Stimulated activated naive CD8-positive, alpha-beta T cell treated with anti-CD3 and anti-CD28 coated beads, Interleukin-15, Interleukin-2, amounts not matched to agents 100 ng/mL and 50 ng/mL, for 24 hours (primary cell): ENCODE results near the gene SASH3.
"Not testable (repeated sequence)": the region's sequence is repeated elsewhere in the genome, so short reads cannot be mapped to it uniquely, and the experiment has no call there.

ENCODE experiments used
- H3K27ac Mint-ChIP-seq: one replicate; pipeline ENCODE4 v1.8.0; 2021; ENCODE audit warnings: mild to moderate bottlenecking, mixed read lengths
- H3K27me3 Mint-ChIP-seq: one replicate; pipeline ENCODE4 v1.8.0; 2021; ENCODE audit warnings: mixed read lengths
- H3K36me3 Mint-ChIP-seq: one replicate; pipeline ENCODE4 v1.8.0; 2021; ENCODE audit warnings: low read depth, mixed read lengths
- H3K4me1 Mint-ChIP-seq: one replicate; pipeline ENCODE4 v1.8.0; 2021; ENCODE audit warnings: low read depth, mixed read lengths
- H3K4me3 Mint-ChIP-seq: one replicate; pipeline ENCODE4 v1.8.0; 2021; ENCODE audit warnings: mild to moderate bottlenecking, mixed read lengths
- H3K9me3 Mint-ChIP-seq: one replicate; pipeline ENCODE4 v1.8.0; 2021; ENCODE audit warnings: mixed read lengths

Gene SASH3

GRCh38 chrX:129779747-129780146 is at the start of gene SASH3:
Gene SASH3, plus strand, starts transcription at chrX:129779949. Its CDS starts 149 bp downstream, at chrX:129780098.
- peaks cover 35% of the 10 kb centered on the region for H3K36me3 Mint-ChIP-seq
- no peaks in the 10 kb centered on the region for H3K9me3 Mint-ChIP-seq
- H3K4me1 Mint-ChIP-seq = peaks cover 63% of the 10 kb centered on the region
- no peaks in the 10 kb centered on the region for H3K27me3 Mint-ChIP-seq
- peak within 1 kb of the TSS; percentile 97 for H3K27ac Mint-ChIP-seq
- H3K4me3 Mint-ChIP-seq = peak within 1 kb of the TSS; percentile 94

- H3K4me3 Mint-ChIP-seq = no peak overlapping the region
- no peaks in the 10 kb centered on the region for H3K27me3 Mint-ChIP-seq
- peaks cover 3% of the 10 kb centered on the region for H3K36me3 Mint-ChIP-seq
- peaks cover 19% of the 10 kb centered on the region for H3K4me1 Mint-ChIP-seq
- no peak overlapping the region for H3K27ac Mint-ChIP-seq
- no peaks in the 10 kb centered on the region for H3K9me3 Mint-ChIP-seq
Observed at GRCh38 chrX:129731228-129731627, 48.5 kb upstream of the SASH3 start.

- H3K9me3 Mint-ChIP-seq = no peaks in the 10 kb centered on the region
- H3K4me1 Mint-ChIP-seq = peaks cover 29% of the 10 kb centered on the region
- no peaks in the 10 kb centered on the region for H3K27me3 Mint-ChIP-seq
- peaks cover 3% of the 10 kb centered on the region for H3K36me3 Mint-ChIP-seq
- no peak overlapping the region for H3K4me3 Mint-ChIP-seq
- no peak overlapping the region for H3K27ac Mint-ChIP-seq
Observed at GRCh38 chrX:129732857-129733256, 46.9 kb upstream of the SASH3 start.

- Mint-ChIP-seq H3K27ac (no peak overlapping the region), H3K27me3 (no peaks in the 10 kb centered on the region), H3K4me3 (no peak overlapping the region), H3K4me1 (peaks cover 33% of the 10 kb centered on the region), H3K36me3 (peaks cover 3% of the 10 kb centered on the region), H3K9me3 (no peaks in the 10 kb centered on the region)
Observed at GRCh38 chrX:129733335-129733734, 46.4 kb upstream of the SASH3 start.

- H3K27ac Mint-ChIP-seq = no peak overlapping the region
- no peaks in the 10 kb centered on the region for H3K9me3 Mint-ChIP-seq
- H3K4me3 Mint-ChIP-seq = no peak overlapping the region
- H3K4me1 Mint-ChIP-seq = peaks cover 24% of the 10 kb centered on the region
- H3K27me3 Mint-ChIP-seq = no peaks in the 10 kb centered on the region
- H3K36me3 Mint-ChIP-seq = no peaks in the 10 kb centered on the region
Observed at GRCh38 chrX:129736491-129736890, 43.3 kb upstream of the SASH3 start.

GRCh38 chrX:129737916-129738315 is 41.8 kb upstream of the SASH3 start:
- Mint-ChIP-seq H3K36me3 (no peaks in the 10 kb centered on the region), H3K27me3 (no peaks in the 10 kb centered on the region), H3K27ac (no peak overlapping the region), H3K4me3 (no peak overlapping the region), H3K4me1 (peaks cover 30% of the 10 kb centered on the region), H3K9me3 (no peaks in the 10 kb centered on the region)

- peaks cover 38% of the 10 kb centered on the region for H3K4me1 Mint-ChIP-seq
Observed at GRCh38 chrX:129738466-129739308, 41.1 kb upstream of the SASH3 start, which contains the start of gene XPNPEP2. Gene XPNPEP2, plus strand, starts transcription at chrX:129738979. Its CDS starts 235 bp downstream, at chrX:129739214.

GRCh38 chrX:129739578-129739977 is 40.2 kb upstream of the SASH3 start:
- Mint-ChIP-seq H3K4me3 (no peak overlapping the region), H3K27ac (no peak overlapping the region), H3K27me3 (no peaks in the 10 kb centered on the region), H3K9me3 (no peaks in the 10 kb centered on the region), H3K4me1 (peaks cover 47% of the 10 kb centered on the region), H3K36me3 (no peaks in the 10 kb centered on the region)

More at GRCh38 chrX:129738466-129739308, 41.1 kb upstream of the SASH3 start, which contains the start of gene XPNPEP2:
- Mint-ChIP-seq H3K36me3 (no peaks in the 10 kb centered on the region), H3K27me3 (no peaks in the 10 kb centered on the region), H3K4me3 (no peak within 1 kb of the TSS), H3K9me3 (no peaks in the 10 kb centered on the region), H3K27ac (no peak within 1 kb of the TSS)

GRCh38 chrX:129741880-129742758 is 37.6 kb upstream of the SASH3 start:
- H3K4me1 Mint-ChIP-seq = peaks cover 49% of the 10 kb centered on the region
- H3K9me3 Mint-ChIP-seq = no peaks in the 10 kb centered on the region
- no peak overlapping the region for H3K4me3 Mint-ChIP-seq
- H3K27ac Mint-ChIP-seq = peak overlapping the region; percentile 52
- no peaks in the 10 kb centered on the region for H3K36me3 Mint-ChIP-seq
- no peaks in the 10 kb centered on the region for H3K27me3 Mint-ChIP-seq

GRCh38 chrX:129742759-129743152 is 37.0 kb upstream of the SASH3 start:
- H3K27ac Mint-ChIP-seq, H3K27me3 Mint-ChIP-seq, H3K36me3 Mint-ChIP-seq, H3K9me3 Mint-ChIP-seq: not testable (repeated sequence)
- H3K4me3 Mint-ChIP-seq = peak overlapping the region; percentile 16
- H3K4me1 Mint-ChIP-seq = peaks cover 44% of the 10 kb centered on the region

GRCh38 chrX:129743821-129744220 is 35.9 kb upstream of the SASH3 start:
- Mint-ChIP-seq H3K36me3 (no peaks in the 10 kb centered on the region), H3K4me1 (peaks cover 39% of the 10 kb centered on the region), H3K9me3 (no peaks in the 10 kb centered on the region), H3K4me3 (no peak overlapping the region), H3K27ac (peak overlapping the region; percentile 48), H3K27me3 (no peaks in the 10 kb centered on the region)

- Mint-ChIP-seq H3K27me3 (no peaks in the 10 kb centered on the region), H3K4me3 (no peak overlapping the region), H3K4me1 (peaks cover 39% of the 10 kb centered on the region), H3K36me3 (no peaks in the 10 kb centered on the region), H3K9me3 (no peaks in the 10 kb centered on the region), H3K27ac (peak overlapping the region; percentile 67)
Observed at GRCh38 chrX:129744861-129745321, 34.9 kb upstream of the SASH3 start.

- Mint-ChIP-seq H3K4me3 (no peak overlapping the region), H3K9me3 (no peaks in the 10 kb centered on the region), H3K4me1 (peaks cover 39% of the 10 kb centered on the region), H3K27ac (no peak overlapping the region), H3K27me3 (no peaks in the 10 kb centered on the region), H3K36me3 (no peaks in the 10 kb centered on the region)
Observed at GRCh38 chrX:129746557-129747470, 32.9 kb upstream of the SASH3 start.

- Mint-ChIP-seq H3K9me3 (no peaks in the 10 kb centered on the region), H3K4me3 (no peak overlapping the region), H3K36me3 (no peaks in the 10 kb centered on the region), H3K4me1 (peaks cover 35% of the 10 kb centered on the region), H3K27ac (no peak overlapping the region), H3K27me3 (no peaks in the 10 kb centered on the region)
Observed at GRCh38 chrX:129747533-129747932, 32.2 kb upstream of the SASH3 start.
